Measurements from ENCODE around the gene CHMP3.
"Not testable (repeated sequence)": the region's sequence is repeated elsewhere in the genome, so short reads cannot be mapped to it uniquely, and the experiment has no call there.

The CHMP3 gene

GRCh38 chr2:86563650-86564061 lies 413 bp upstream of the CHMP3 start:
- no peaks in the 10 kb centered on the region for H3K27me3 Mint-ChIP-seq
- H3K4me3 Mint-ChIP-seq = peak overlapping the region; percentile 93 to 94
- peaks cover 5 to 6% of the 10 kb centered on the region in 2 donors for H3K9me3 Mint-ChIP-seq
- peaks cover 30% of the 10 kb centered on the region for H3K4me1 Mint-ChIP-seq
- no peak for DNase-seq
- peak overlapping the region; percentile 99 for H3K27ac Mint-ChIP-seq
- ATAC-seq = no peak

- Mint-ChIP-seq H3K4me3 (peak overlapping the region; percentile 93 to 94), H3K27me3 (no peaks in the 10 kb centered on the region), H3K27ac (peak overlapping the region; percentile 99), H3K9me3 (peaks cover 5 to 6% of the 10 kb centered on the region in 2 donors), H3K4me1 (peaks cover 30% of the 10 kb centered on the region)
- no peak for DNase-seq
- no peak for ATAC-seq
Observed at GRCh38 chr2:86562485-86562921, 740 bp downstream of the CHMP3 start.

- H3K27ac Mint-ChIP-seq = no peak overlapping the region
- DNase-seq (no peak), ATAC-seq (no peak)
- H3K4me3 Mint-ChIP-seq = no peak overlapping the region
- peaks cover 24% of the 10 kb centered on the region for H3K4me1 Mint-ChIP-seq
- no peaks in the 10 kb centered on the region for H3K9me3 Mint-ChIP-seq
- no peaks in the 10 kb centered on the region for H3K27me3 Mint-ChIP-seq
Observed at GRCh38 chr2:86557836-86558235, 5.4 kb downstream of the CHMP3 start.

- no peak for ATAC-seq
- no peak overlapping the region for H3K4me3 Mint-ChIP-seq
- peaks cover 25% of the 10 kb centered on the region for H3K4me1 Mint-ChIP-seq
- no peaks in the 10 kb centered on the region for H3K9me3 Mint-ChIP-seq
- H3K27ac Mint-ChIP-seq = no peak overlapping the region
- no peak for DNase-seq
- H3K27me3 Mint-ChIP-seq = no peaks in the 10 kb centered on the region
Observed at GRCh38 chr2:86556508-86556907, 6.7 kb downstream of the CHMP3 start.

GRCh38 chr2:86552889-86553288 lies 10.4 kb downstream of the CHMP3 start:
- Mint-ChIP-seq H3K4me3 (peak overlapping the region; percentile 63 to 78), H3K27me3 (no peaks in the 10 kb centered on the region), H3K4me1 (peaks cover 13% of the 10 kb centered on the region), H3K9me3 (no peaks in the 10 kb centered on the region), H3K27ac (peak overlapping the region; percentile 74 to 94)
- ATAC-seq (peak; percentile 33), DNase-seq (no peak)

- DNase-seq, H3K9me3 Mint-ChIP-seq, H3K27me3 Mint-ChIP-seq, ATAC-seq, H3K4me3 Mint-ChIP-seq, H3K27ac Mint-ChIP-seq: not testable (repeated sequence)
- H3K4me1 Mint-ChIP-seq = peaks cover 13% of the 10 kb centered on the region
Observed at GRCh38 chr2:86549963-86550725, 13.1 kb downstream of the CHMP3 start.

- not testable (repeated sequence) for DNase-seq, H3K4me3 Mint-ChIP-seq, H3K9me3 Mint-ChIP-seq, H3K27me3 Mint-ChIP-seq, H3K27ac Mint-ChIP-seq, ATAC-seq
- H3K4me1 Mint-ChIP-seq = peaks cover 14% of the 10 kb centered on the region
Observed at GRCh38 chr2:86549440-86549839, 13.8 kb downstream of the CHMP3 start.

GRCh38 chr2:86548913-86549396 lies 14.3 kb downstream of the CHMP3 start:
- peaks cover 19% of the 10 kb centered on the region for H3K4me1 Mint-ChIP-seq
- not testable (repeated sequence) for H3K4me3 Mint-ChIP-seq, H3K27me3 Mint-ChIP-seq, DNase-seq, ATAC-seq, H3K27ac Mint-ChIP-seq, H3K9me3 Mint-ChIP-seq

- Mint-ChIP-seq H3K27ac (peak overlapping the region in 1 of 2 donors; percentile 76), H3K4me1 (peaks cover 21% of the 10 kb centered on the region)
- not testable (repeated sequence) for DNase-seq, H3K9me3 Mint-ChIP-seq, ATAC-seq, H3K27me3 Mint-ChIP-seq, H3K4me3 Mint-ChIP-seq
Observed at GRCh38 chr2:86548165-86548912, 14.9 kb downstream of the CHMP3 start.

- H3K4me3 Mint-ChIP-seq, H3K27me3 Mint-ChIP-seq, ATAC-seq, DNase-seq, H3K4me1 Mint-ChIP-seq, H3K9me3 Mint-ChIP-seq: not testable (repeated sequence)
- H3K27ac Mint-ChIP-seq = peak overlapping the region in 1 of 2 donors; percentile 71
Observed at GRCh38 chr2:86545296-86545924, 17.8 kb downstream of the CHMP3 start.

GRCh38 chr2:86544278-86545099 lies 18.8 kb downstream of the CHMP3 start:
- H3K9me3 Mint-ChIP-seq, H3K4me3 Mint-ChIP-seq, H3K4me1 Mint-ChIP-seq, H3K27ac Mint-ChIP-seq, DNase-seq, ATAC-seq, H3K27me3 Mint-ChIP-seq: not testable (repeated sequence)

- H3K4me1 Mint-ChIP-seq = peaks cover 9% of the 10 kb centered on the region
- ATAC-seq = no peak
- no peaks in the 10 kb centered on the region for H3K27me3 Mint-ChIP-seq
- H3K4me3 Mint-ChIP-seq = no peak overlapping the region
- H3K27ac Mint-ChIP-seq = no peak overlapping the region
- peaks cover 7% of the 10 kb centered on the region in 2 donors for H3K9me3 Mint-ChIP-seq
- no peak for DNase-seq
Observed at GRCh38 chr2:86543793-86544192, 19.4 kb downstream of the CHMP3 start.

GRCh38 chr2:86543335-86543734 lies 19.9 kb downstream of the CHMP3 start:
- Mint-ChIP-seq H3K27ac (no peak overlapping the region), H3K27me3 (no peaks in the 10 kb centered on the region), H3K4me3 (no peak overlapping the region), H3K9me3 (peaks cover 7% of the 10 kb centered on the region in 2 donors), H3K4me1 (peaks cover 9% of the 10 kb centered on the region)
- DNase-seq (no peak), ATAC-seq (no peak)

- DNase-seq (no peak), ATAC-seq (no peak)
- Mint-ChIP-seq H3K27me3 (no peaks in the 10 kb centered on the region), H3K4me3 (no peak overlapping the region), H3K4me1 (peaks cover 9% of the 10 kb centered on the region), H3K27ac (no peak overlapping the region), H3K9me3 (peaks cover 7% of the 10 kb centered on the region in 2 donors)
Observed at GRCh38 chr2:86542814-86543213, 20.4 kb downstream of the CHMP3 start.

GRCh38 chr2:86541334-86541733 lies 21.9 kb downstream of the CHMP3 start:
- no peaks in the 10 kb centered on the region for H3K27me3 Mint-ChIP-seq
- ATAC-seq = no peak

More at GRCh38 chr2:86541334-86541733, 21.9 kb downstream of the CHMP3 start:
- no peak for DNase-seq
- Mint-ChIP-seq H3K4me3 (no peak overlapping the region), H3K4me1 (peaks cover 9% of the 10 kb centered on the region), H3K27ac (no peak overlapping the region), H3K9me3 (peaks cover 5 to 12% of the 10 kb centered on the region in 2 donors)

All from stimulated activated naive CD8-positive, alpha-beta T cell treated with anti-CD3 and anti-CD28 coated beads, Interleukin-15, amount 100 ng/mL, for 72 hours (primary cell).